Stimulated activated naive CD4-positive, alpha-beta T cell (primary cell): ENCODE data around the gene KRT17.
"Not testable (repeated sequence)": the region's sequence is repeated elsewhere in the genome, so short reads cannot be mapped to it uniquely, and the experiment has no call there.

Source experiments
- DNase-seq, 6 experiments: peaks; one replicate each; lab custom pipeline; 2025; lab: John Stamatoyannopoulos, UW

Gene KRT17

GRCh38 chr17:41619927-41620582 is 4.3 kb downstream of the KRT17 start:
- DNase-seq: not testable (repeated sequence)

- DNase-seq: no peak
These were observed 5.1 kb downstream of the KRT17 start for GRCh38 chr17:41619036-41619926.

- no peak for DNase-seq
These were observed 5.9 kb downstream of the KRT17 start for GRCh38 chr17:41618341-41619035.

GRCh38 chr17:41617698-41618097 is 6.7 kb downstream of the KRT17 start:
- DNase-seq: no peak

- DNase-seq: no peak
These were observed 7.2 kb downstream of the KRT17 start for GRCh38 chr17:41617136-41617535.

- not testable (repeated sequence) for DNase-seq
These were observed 7.9 kb downstream of the KRT17 start for GRCh38 chr17:41616486-41616885.

GRCh38 chr17:41615454-41615853 is 8.9 kb downstream of the KRT17 start:
- DNase-seq: no peak

- DNase-seq: not testable (repeated sequence)
These were observed 9.6 kb downstream of the KRT17 start for GRCh38 chr17:41614767-41615166.

GRCh38 chr17:41614098-41614497 is 10.3 kb downstream of the KRT17 start:
- DNase-seq: no peak

GRCh38 chr17:41613277-41614082 is 10.9 kb downstream of the KRT17 start:
- DNase-seq: no peak

GRCh38 chr17:41612376-41613160 is 11.8 kb downstream of the KRT17 start, which contains the start of gene KRT16:
Gene KRT16 (minus strand): TSS chr17:41612767. CDS start chr17:41612688, 79 bp downstream.
- DNase-seq: not testable (repeated sequence)

GRCh38 chr17:41610965-41611640 is 13.3 kb downstream of the KRT17 start:
- DNase-seq: no peak

GRCh38 chr17:41610061-41610517 is 14.3 kb downstream of the KRT17 start:
- not testable (repeated sequence) for DNase-seq

GRCh38 chr17:41606930-41607329 is 17.4 kb downstream of the KRT17 start:
- DNase-seq: not testable (repeated sequence)

- DNase-seq: no peak
These were observed 21.9 kb downstream of the KRT17 start for GRCh38 chr17:41602524-41602923.

GRCh38 chr17:41600318-41600717 is 24.1 kb downstream of the KRT17 start:
- DNase-seq: no peak

- no peak for DNase-seq
These were observed 24.7 kb downstream of the KRT17 start for GRCh38 chr17:41599680-41600079.

GRCh38 chr17:41595585-41595984 is 28.8 kb downstream of the KRT17 start:
- no peak for DNase-seq

- no peak for DNase-seq
These were observed 29.9 kb downstream of the KRT17 start for GRCh38 chr17:41594363-41594915.
